Chondrocyte (in vitro differentiated cells): ENCODE data around the gene MAIP1. TPM values are rescaled to one million over a fixed set of nuclear protein-coding genes. Genes with fewer than 3 reads are reported as not detected.

Experiments used
- DNase-seq: peaks from one replicate; pipeline ENCODE4 v3.0.0; 2021; ENCODE audit warnings: mixed read lengths, low spot score
- H3K27ac Mint-ChIP-seq: one replicate; pipeline ENCODE4 v1.8.0; 2021; ENCODE audit warnings: mild to moderate bottlenecking, moderate library complexity, mixed read lengths; ENCODE audit not compliant: unreplicated experiment
- H3K27me3 Mint-ChIP-seq: 2 replicates; pipeline ENCODE4 v1.8.0; 2021; ENCODE audit warnings: low read depth, mixed read lengths
- H3K36me3 Mint-ChIP-seq: 2 replicates; pipeline ENCODE4 v1.8.0; 2021; ENCODE audit warnings: low read depth, mixed read lengths
- H3K4me1 Mint-ChIP-seq: 2 replicates; pipeline ENCODE4 v1.8.0; 2021; ENCODE audit warnings: low read depth, mild to moderate bottlenecking, mixed read lengths
- H3K4me3 Mint-ChIP-seq: one replicate; pipeline ENCODE4 v1.8.0; 2021; ENCODE audit warnings: mild to moderate bottlenecking, moderate library complexity, mixed read lengths; ENCODE audit not compliant: unreplicated experiment
- H3K9me3 Mint-ChIP-seq: 2 replicates; pipeline ENCODE4 v1.8.0; 2021; ENCODE audit warnings: low read depth, mixed read lengths
- total RNA-seq: library from RNA; stranded (reverse); gene quantifications from 3 replicates; pipeline ENCODE4 v1.2.1, GENCODE V29; 2021
- TF ChIP-seq, protein P1 (sequence below): fragments of 200-600 bp; sonication (generic); IDR thresholded peaks from 2 replicates; pipeline ENCODE4 v1.5.0; 2021; ENCODE audit warnings: antibody characterized with exemption, mild to moderate bottlenecking, moderate library complexity

The MAIP1 gene
- total RNA-seq, 1 donor from 2014 or later, result 14.6 TPM

DNA sequence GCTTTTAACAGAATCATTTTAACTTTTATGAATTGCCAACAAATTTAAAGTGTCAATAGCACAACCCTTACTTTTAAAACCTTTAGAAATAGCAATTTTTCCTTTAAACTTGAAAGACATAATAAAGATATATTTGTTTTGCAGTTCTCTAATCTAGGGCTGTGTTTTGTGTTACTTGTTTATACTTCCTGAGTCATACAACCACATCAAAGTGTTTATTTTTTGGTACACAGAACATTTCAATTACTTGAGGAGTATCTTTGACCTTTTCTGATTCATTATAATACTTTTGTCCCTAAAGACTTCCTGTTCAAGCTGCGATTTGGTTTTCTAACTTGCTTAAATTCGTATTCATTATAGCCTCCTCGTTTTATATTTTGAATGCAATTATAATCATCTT is 21.9 kb upstream of the MAIP1 start:
- Mint-ChIP-seq H3K4me1 (peaks cover 4% of the 10 kb centered on the region), H3K36me3 (peaks cover 14% of the 10 kb centered on the region), H3K27ac (no peak overlapping the region), H3K27me3 (no peaks in the 10 kb centered on the region), H3K4me3 (no peak overlapping the region), H3K9me3 (no peaks in the 10 kb centered on the region)
- DNase-seq, result no peak
- TF ChIP-seq, protein P1, sequence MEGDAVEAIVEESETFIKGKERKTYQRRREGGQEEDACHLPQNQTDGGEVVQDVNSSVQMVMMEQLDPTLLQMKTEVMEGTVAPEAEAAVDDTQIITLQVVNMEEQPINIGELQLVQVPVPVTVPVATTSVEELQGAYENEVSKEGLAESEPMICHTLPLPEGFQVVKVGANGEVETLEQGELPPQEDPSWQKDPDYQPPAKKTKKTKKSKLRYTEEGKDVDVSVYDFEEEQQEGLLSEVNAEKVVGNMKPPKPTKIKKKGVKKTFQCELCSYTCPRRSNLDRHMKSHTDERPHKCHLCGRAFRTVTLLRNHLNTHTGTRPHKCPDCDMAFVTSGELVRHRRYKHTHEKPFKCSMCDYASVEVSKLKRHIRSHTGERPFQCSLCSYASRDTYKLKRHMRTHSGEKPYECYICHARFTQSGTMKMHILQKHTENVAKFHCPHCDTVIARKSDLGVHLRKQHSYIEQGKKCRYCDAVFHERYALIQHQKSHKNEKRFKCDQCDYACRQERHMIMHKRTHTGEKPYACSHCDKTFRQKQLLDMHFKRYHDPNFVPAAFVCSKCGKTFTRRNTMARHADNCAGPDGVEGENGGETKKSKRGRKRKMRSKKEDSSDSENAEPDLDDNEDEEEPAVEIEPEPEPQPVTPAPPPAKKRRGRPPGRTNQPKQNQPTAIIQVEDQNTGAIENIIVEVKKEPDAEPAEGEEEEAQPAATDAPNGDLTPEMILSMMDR, result no peak

DNA sequence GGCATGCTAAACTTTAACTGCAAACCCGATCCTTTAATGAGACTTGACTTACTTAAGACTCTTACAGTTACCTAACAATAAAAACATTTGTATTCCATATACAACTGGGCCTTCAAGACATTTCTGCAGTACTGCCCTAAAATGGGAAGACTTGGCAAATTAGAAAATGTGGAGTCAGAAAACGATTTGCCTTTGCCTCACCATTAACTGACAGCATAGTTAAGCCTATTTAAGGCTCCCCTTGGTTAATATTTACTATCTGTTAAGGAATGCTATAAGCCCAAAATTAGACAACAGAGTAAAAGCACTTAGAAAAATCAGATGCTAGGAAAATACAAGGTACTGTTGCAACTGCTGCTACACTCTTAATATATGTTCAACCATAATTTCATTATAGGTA is 18.8 kb upstream of the MAIP1 start:
- H3K27ac Mint-ChIP-seq, result no peak overlapping the region

DNA sequence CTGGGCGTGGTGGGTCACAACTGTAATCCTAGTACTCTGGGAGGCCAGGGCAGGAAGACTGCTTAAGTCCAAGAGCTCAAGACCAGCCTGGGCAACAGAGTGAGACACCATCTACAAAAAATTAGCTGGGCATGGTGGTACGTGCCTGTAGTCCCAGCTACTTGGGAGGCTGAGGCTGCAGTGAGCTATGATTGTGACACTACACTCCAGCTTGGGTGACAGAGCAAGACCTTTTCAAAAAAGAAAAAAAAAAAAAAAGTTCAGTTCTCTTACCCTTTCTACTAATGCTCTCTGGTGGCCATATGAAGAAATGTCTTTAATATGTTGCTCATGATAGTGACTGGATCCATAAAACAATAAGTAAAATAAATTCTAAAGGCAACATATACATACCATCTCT is 15.0 kb upstream of the MAIP1 start:
- Mint-ChIP-seq H3K27ac (no peak overlapping the region), H3K4me3 (no peak overlapping the region), H3K27me3 (no peaks in the 10 kb centered on the region), H3K4me1 (peaks cover under 1% of the 10 kb centered on the region), H3K9me3 (no peaks in the 10 kb centered on the region), H3K36me3 (peaks cover 16% of the 10 kb centered on the region)
- no peak for DNase-seq
- TF ChIP-seq, protein P1, result peak; percentile 80

More for the DNA sequence above, 18.8 kb upstream of the MAIP1 start:
- Mint-ChIP-seq H3K4me1 (peaks cover 4% of the 10 kb centered on the region), H3K9me3 (no peaks in the 10 kb centered on the region), H3K27me3 (no peaks in the 10 kb centered on the region), H3K4me3 (no peak overlapping the region), H3K36me3 (peaks cover 20% of the 10 kb centered on the region)
- DNase-seq, result no peak
- TF ChIP-seq, protein P1, result no peak

DNA sequence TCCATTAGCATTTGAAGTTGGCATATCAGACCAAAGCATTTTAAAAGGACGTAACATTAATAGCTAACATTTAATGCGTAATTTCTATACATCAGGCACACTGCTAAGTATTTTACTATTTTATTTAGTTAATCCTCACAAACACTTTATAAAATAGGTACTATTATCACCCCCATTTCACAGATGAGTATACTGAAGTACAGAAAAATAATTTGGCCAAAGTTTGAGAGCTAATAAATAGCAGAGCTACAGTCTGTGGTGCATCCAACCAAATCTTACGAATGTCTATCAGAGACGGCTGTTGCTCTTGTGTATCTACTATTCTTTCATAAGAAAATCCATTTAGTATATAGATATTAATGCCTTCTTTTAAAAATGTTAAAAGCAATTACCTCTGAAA is 12.0 kb upstream of the MAIP1 start:
- Mint-ChIP-seq H3K4me3 (no peak overlapping the region), H3K36me3 (peaks cover 22% of the 10 kb centered on the region)

DNA sequence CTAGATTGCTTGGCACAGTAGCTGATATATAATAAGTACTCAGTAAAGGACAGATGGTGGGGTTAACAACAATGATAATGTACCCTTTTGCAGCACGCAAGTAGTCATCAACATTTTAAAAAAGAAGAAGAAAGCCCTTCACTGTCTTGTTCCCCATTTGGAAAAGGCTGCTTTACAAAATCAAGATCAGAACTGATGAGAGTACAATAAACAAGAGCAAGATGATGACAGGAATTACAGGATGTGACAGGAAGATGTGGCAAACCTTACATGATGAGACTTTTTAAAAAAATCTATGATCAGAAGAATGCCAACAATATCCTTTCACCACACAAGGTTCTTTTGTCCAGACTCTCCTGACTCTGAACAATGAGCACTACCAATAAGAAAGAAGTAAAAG is 9.2 kb upstream of the MAIP1 start:
- Mint-ChIP-seq H3K4me1 (peaks cover 14% of the 10 kb centered on the region), H3K4me3 (no peak overlapping the region), H3K9me3 (no peaks in the 10 kb centered on the region), H3K27me3 (no peaks in the 10 kb centered on the region), H3K36me3 (peaks cover 12% of the 10 kb centered on the region), H3K27ac (no peak overlapping the region)
- DNase-seq, result no peak
- TF ChIP-seq, protein P1, result no peak

More for the DNA sequence above, 12.0 kb upstream of the MAIP1 start:
- H3K9me3 Mint-ChIP-seq, result no peaks in the 10 kb centered on the region
- no peak overlapping the region for H3K27ac Mint-ChIP-seq
- H3K27me3 Mint-ChIP-seq, result no peaks in the 10 kb centered on the region
- peaks cover 14% of the 10 kb centered on the region for H3K4me1 Mint-ChIP-seq
- TF ChIP-seq, protein P1, result no peak
- no peak for DNase-seq
